Measurements from ENCODE around the gene CIB2.

DNA sequence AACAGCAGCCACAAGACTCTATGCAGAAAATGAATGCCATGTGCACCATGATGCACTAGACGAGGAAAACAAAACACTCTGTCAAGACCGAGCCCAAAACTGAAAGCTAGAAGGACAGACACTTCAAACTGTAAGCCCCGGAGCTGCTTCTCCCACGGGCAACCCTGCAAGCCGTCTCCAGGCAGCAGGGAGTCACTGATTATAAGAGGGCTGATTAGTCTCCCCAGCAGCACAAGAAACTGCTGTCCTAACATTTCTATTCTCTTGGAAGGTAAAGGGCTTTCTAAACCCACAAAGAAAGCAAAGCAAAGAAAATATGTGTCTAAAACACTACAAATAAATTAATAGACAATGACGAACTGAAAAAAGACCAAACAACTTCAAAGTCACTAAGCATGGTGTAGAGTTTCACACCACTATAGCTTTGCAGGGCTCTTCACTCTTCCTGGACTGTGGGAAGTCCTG is 69.2 kb downstream of the CIB2 start:
- no peak for TF ChIP-seq CTCF (IDR thresholded peaks at IDR 0.05)
- TF ChIP-seq EP300 (IDR thresholded peaks at IDR 0.05) = no peak

All from esophagus muscularis mucosa (tissue), 3 donors.